HG03159 (cell line): ENCODE data around the gene NDFIP2.

Source experiments
- ATAC-seq: cut with Tn5 transposase; IDR thresholded peaks from one replicate; pipeline ENCODE4 v1.9.1; 2021; ENCODE audit warnings: mild to moderate bottlenecking, moderate library complexity; ENCODE audit not compliant: unreplicated experiment

NDFIP2 gene

DNA sequence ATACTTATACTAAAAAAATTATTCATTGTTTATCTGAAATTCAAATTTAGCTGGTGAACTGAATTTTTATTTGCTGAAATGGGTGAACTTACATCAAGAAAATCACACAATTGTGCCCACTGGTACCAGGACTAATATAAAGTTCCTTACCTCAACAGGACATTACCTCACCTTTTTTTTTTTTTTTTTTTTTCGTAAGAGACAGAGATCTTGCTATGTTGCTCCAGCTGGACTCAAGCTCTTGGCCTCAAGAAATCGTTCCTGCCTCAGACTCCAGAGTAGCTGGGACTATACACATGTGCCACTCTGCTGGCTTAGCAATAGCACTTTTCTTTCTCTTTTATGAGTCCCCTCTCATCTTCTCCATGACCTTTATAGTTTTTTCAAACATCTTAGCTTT lies 22.5 kb upstream of the NDFIP2 start:
- ATAC-seq, result no peak

DNA sequence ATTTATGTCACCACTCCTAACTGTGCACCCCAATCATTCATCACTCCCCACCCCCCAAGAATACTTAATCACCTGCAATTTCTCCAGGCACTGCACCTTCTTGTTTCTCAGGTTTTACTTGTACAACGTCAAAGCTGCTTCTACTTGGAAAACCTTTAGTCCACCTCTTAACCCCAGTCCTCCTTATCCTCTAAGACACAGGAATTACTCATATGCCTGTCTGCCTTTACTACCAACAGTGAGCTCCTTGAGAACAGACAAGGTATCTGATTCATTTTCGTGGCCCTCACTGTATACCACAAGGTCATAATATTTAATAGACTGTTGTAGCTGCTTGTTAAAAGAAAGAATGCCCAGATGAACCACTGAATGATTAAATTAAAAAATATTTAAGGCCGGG lies 21.0 kb upstream of the NDFIP2 start:
- ATAC-seq, result no peak

- ATAC-seq, result no peak
These were observed 18.1 kb upstream of the NDFIP2 start for GRCh38 chr13:79462895-79463294.

GRCh38 chr13:79463604-79464003 lies 17.4 kb upstream of the NDFIP2 start:
- no peak for ATAC-seq

DNA sequence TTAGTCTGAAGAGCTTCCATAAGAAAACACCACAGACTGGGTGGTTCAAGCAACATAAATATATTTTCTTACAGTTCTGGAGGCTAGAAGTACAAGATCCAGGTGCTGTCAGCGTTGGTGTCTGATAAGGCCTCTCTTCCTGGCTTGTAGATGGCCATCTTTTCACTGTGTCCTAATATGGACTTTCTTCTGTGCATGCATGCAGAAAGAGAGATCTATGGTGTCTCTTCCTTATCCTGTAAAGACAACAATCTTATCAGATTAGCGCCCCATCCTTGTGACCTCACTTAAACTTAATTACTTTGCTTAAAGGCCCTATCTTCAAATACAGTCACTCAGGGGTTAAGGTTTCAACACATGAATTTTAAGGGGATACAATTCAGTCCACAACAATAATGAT lies 14.1 kb upstream of the NDFIP2 start:
- no peak for ATAC-seq

- ATAC-seq, result no peak
These were observed 12.6 kb upstream of the NDFIP2 start for GRCh38 chr13:79468402-79468801.

- peak; percentile 72 for ATAC-seq
These were observed 12.1 kb upstream of the NDFIP2 start for GRCh38 chr13:79468819-79469218.

DNA sequence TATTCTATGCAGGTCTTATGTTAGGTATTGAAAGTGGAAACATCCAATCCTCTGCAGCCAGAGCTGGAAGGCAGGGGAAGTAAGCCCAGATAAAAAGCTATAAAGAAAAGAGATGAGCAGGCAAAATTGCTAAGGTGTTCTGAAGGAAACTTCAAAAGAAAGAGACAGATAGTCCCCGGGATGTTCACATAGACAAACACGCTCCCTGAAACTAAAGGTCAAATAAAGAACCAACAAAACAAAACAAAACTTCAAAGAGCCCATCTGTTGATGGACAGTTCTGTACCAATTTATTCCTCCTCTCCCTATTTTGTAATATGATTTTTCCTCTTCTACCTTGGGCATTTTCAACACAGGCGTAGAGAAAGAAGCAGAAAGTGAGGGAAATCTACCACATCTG lies 11.3 kb upstream of the NDFIP2 start:
- ATAC-seq, result no peak

DNA sequence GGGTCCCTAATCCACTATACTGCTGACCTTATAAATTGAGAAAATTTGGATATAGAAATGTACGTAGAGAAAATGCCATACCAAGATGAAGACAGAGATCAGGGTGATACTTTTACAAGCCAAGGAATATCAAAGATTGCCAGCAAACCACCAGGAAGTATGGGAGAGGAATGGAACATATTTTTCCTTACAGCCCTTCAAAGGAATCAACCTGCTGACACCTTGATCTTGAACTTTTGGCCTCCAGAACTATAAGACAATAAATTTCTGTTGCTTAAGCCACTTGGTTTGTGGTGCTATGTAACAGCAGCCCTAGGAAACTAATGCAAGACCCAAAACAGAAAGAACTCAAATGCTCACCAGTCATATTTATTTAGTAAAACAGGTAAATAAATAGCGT lies 10.3 kb upstream of the NDFIP2 start:
- ATAC-seq, result no peak

DNA sequence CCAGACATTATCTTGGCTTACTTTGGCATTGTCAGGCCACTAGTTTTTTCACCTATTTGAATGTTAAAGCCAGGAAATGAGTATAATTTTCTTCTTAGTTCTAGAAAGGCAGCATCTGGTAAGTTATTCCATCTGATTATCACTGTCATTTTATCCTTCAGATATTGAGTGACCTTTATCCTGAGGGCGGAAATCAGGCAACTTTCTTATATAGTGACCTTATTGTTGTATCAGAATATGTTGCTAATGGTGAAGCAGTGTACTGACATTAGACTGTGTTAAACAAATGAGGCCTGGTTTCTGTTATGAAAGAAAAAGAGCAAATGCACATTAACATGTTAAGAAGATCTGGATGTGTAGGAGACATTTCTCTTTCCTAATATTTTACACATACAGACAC lies 5.4 kb upstream of the NDFIP2 start:
- ATAC-seq, result no peak

GRCh38 chr13:79477968-79478367 lies 3.0 kb upstream of the NDFIP2 start:
- no peak for ATAC-seq

DNA sequence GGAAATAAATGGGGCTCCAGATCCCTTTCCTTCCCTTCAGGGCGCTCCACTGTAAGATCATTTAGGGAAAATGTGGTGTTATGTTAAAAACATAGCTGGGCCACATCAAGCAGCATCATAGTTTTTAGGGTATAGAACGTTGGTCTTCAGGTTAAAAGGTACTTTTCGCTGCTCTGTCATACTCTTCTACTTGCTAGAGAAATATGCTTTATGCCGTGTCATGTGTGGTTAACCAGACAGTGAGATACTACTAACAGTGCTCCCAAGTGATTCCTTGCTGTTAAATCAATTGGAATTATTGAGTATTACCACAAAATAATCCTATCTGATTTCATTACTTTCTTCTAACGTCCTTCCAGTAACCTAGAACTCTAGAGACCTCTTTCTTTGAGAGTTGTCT lies 1.1 kb upstream of the NDFIP2 start:
- ATAC-seq, result no peak

GRCh38 chr13:79481685-79482052 lies 714 bp downstream of the NDFIP2 start:
- peak; percentile 43 for ATAC-seq

GRCh38 chr13:79482281-79482970 lies 1.5 kb downstream of the NDFIP2 start:
- ATAC-seq, result no peak

DNA sequence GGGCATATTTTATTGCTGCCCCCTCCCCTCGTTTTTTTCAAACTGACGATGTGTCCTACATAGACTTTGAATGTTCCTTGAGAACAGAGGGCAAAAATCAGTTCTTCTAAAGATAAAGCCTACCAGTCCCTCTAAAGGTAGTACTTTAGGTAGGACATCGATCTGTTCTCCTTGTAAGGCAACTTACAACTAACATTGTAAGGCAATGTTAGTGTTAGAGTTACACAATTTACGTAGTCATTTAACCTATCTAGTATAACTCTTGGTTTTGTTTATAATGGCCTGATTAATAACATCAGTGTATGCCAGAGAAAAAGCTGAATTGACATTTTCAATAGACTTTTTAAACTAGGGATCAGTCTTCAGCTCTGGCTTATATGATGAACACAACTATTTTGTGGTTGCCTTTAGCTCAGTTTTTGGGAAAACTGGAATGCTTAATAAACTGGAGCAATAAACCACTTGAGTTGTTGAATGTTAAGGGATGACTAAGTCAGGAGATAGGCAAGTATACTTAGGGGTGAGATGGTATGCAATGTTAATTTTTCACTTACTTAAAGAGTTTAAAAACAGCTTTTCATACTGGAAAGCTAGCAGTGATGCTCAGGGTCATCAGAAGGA lies 2.2 kb downstream of the NDFIP2 start:
- ATAC-seq, result no peak

- ATAC-seq, result no peak
These were observed 4.3 kb downstream of the NDFIP2 start for GRCh38 chr13:79485014-79485811.

DNA sequence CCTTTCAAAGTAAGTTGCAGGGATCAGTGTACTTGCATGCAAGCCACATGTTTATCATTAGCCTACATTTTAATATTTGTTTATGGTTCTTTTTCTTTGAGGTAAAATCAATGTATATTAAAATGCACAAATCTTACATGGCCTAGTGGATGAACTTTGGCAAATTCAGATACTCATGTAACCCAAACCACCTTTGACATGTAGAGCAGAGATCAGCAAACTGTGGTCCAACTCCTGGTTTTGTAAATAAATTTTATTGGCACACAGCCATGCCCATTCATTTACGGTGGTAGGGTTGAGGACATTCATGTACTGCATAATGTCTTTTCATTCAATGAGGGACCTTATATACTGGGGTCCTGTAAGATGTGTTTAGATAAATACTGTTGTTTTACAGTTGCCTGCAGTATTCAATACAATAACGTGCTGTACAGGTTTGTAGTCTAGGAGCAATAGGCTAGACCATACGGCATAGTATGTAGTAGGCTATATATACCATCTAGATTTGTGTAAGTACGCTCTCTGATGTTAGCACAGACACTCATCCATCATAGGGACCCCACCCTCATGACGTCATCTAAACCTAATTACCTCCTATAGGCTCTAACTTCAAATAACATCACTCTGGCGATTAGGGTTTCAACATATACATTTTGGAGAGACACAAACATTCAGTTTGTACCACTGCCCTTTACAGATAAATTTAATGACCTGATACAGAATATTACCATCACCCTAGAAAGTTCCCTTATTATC lies 5.7 kb downstream of the NDFIP2 start:
- ATAC-seq, result no peak

- ATAC-seq, result no peak
These were observed 9.4 kb downstream of the NDFIP2 start for GRCh38 chr13:79490326-79490725.

GRCh38 chr13:79490824-79491223 lies 9.9 kb downstream of the NDFIP2 start:
- ATAC-seq, result no peak

DNA sequence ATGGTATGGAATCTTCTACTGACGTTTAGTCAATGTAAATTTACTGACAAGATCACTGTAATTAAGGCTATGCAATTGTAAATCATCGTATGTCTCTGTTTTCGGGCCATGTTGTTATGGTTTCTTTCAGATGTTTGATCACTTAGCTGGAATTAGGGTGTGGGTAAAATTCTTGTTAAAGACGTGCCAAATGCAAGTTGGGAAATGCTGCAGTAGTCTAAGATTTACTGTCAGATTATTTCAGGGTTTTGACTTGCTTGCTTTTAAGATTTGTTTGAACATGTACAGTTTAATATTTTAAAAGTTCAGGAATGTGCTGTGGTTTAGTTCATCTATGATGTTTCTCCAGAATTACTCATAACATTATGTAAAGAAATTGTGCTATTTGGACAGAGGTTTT lies 10.8 kb downstream of the NDFIP2 start:
- no peak for ATAC-seq

DNA sequence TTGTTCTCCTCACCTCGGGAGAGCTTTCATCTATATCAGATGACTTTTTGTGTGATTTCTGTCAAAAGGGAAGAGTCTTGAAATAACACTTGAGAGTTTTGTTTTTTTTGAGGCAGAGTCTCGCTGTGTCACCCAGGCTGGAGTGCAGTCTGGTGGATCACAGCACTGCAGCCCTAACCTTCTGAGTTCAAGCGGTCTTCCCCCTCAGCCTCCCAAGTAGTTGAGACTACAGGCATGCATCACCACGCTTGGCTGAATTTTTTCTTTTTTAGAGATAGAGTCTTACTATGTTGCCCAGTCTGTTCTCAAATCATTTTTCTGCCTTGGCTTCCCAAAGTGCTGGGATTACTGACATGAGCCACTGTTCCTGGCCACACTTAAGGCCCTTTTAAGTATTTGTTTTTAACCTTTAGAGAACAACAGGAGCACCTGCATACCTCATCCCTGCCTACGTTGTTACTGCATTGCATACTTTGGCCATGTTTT lies 11.4 kb downstream of the NDFIP2 start:
- no peak for ATAC-seq
